Thyroid gland (tissue), 4 donors: ENCODE measurements around the gene PCBP4.

Experiments
- CTCF ChIP-seq, 6 experiments: fragments of 200-600 bp in 3 of 6; fragments of 450-650 bp in 3 of 6; sonication (generic) in 3 of 6; IDR thresholded peaks; one replicate each; pipeline ENCODE4 v1.5.1; 2016 to 2019; ENCODE audit warnings: antibody characterized with exemption in 6 of 6, mild to moderate bottlenecking in 2 of 6, inconsistent platforms in 1 of 6, moderate library complexity in 1 of 6
- POLR2A ChIP-seq, 2 donors: fragments of 450-650 bp; IDR thresholded peaks; one replicate each; pipeline ENCODE4 v1.6.1; 2017; ENCODE audit warnings: antibody characterized with exemption in 2 of 2, mild to moderate bottlenecking in 2 of 2, moderate library complexity in 1 of 2

- TF ChIP-seq CTCF (IDR thresholded peaks at IDR 0.05) (no peak), POLR2A (IDR thresholded peaks at IDR 0.05) (no peak)
Measured at GRCh38 chr3:51908026-51908425, 59.2 kb downstream of the PCBP4 start.
